CD4-positive, alpha-beta T cell treated with Interleukin-4 for 4 hours (primary cell): ENCODE data around the gene CACTIN.
"Not testable (repeated sequence)": the region's sequence is repeated elsewhere in the genome, so short reads cannot be mapped to it uniquely, and the experiment has no call there.

Experiments used
- DNase-seq: peaks from one replicate; pipeline ENCODE4 v3.0.0-alpha.2; 2020

The CACTIN gene

DNA sequence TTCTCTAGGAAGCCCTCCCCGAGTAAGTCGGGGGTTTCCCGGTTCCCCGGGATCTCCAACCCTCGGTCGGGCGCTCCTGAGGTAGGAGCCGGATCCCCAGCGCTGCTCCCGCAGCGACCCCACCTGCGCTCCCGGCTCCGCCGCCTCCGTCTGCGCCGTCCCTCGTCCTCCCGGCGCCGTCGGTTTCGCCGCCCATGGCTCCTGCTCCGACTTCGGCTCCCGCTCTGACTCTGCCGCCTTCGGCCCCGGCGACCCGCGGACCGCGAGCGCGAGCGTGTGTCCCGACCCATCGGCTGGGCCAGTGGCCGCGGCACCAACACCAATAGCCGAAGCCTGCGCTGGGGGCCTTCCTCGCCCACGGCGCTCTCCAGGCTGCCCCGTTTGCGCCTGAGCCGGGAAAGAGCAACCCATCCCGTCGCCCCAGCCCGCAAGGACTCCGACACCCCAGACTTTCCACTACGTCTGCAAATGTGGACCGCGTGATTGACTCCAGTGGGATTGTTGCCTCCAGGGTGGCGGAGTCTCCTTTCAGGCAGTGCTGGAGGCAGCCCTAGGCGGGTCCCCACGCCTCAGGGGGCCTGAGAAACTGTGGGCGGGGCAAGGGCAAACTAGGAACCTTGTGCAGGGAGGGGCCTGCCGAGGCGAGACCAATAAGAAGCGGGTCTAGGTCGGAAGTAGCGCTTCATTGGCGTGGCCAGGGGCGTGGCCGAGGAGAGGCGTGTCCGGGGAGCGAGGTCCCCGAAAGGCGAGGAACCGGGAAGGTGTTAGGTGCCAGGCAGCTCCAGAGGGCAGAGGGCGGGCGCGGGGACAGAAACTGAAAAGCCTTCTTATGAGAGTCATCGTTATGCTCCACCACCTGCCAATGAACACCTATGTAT is at the start of gene CACTIN:
CACTIN (minus strand) TSS at position 318 of the 878 bp plus-strand sequence; CDS start at position 290, 28 bp downstream.
- DNase-seq, result peak; percentile 98

GRCh38 chr19:3674784-3675543 is 48.4 kb upstream of the CACTIN start:
- DNase-seq, result no peak

GRCh38 chr19:3673506-3674439 is 47.2 kb upstream of the CACTIN start:
- no peak for DNase-seq

DNA sequence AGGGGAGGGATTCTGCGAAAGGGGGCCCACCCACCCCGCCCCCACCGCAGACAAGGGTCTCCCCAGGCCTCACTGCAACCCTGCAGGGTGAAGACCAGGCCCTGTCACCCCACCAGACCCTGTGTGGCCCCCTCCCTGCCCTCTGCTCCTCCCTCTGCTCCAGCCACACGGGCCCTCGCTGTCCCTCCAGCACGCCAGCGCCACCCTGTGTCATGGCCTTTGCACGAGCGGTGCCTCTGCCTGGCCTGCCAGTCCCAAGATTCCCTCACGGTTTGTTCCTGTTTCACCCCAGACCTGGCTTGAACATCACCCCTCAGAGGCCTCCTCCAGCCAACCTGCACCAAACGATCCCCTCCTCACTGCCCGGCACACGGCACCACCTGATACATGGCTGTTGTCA is 46.4 kb upstream of the CACTIN start:
- DNase-seq, result no peak

DNA sequence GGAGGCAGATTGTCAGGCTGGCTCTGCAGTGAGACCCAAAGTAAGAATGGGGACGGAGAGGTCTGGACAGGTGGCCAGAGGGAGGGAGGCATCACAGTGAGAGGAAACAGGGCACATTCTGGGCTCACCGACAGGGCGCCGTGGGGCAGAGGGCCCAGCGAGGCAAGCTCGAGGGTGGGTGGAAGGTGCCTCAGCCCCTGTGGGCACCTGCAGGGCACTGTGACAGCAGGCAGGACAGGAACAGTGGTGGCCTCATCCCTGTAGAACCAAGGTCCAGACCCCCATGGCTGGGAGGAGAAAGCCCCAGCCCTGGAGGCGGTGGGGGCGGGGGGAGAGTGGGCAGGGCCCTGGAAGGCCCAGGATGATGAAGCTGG is 46.0 kb upstream of the CACTIN start:
- DNase-seq, result no peak

GRCh38 chr19:3671680-3672574 is 45.3 kb upstream of the CACTIN start:
- DNase-seq, result peak; percentile 26

GRCh38 chr19:3670796-3671679 is 44.4 kb upstream of the CACTIN start:
- DNase-seq, result peak; percentile 18

DNA sequence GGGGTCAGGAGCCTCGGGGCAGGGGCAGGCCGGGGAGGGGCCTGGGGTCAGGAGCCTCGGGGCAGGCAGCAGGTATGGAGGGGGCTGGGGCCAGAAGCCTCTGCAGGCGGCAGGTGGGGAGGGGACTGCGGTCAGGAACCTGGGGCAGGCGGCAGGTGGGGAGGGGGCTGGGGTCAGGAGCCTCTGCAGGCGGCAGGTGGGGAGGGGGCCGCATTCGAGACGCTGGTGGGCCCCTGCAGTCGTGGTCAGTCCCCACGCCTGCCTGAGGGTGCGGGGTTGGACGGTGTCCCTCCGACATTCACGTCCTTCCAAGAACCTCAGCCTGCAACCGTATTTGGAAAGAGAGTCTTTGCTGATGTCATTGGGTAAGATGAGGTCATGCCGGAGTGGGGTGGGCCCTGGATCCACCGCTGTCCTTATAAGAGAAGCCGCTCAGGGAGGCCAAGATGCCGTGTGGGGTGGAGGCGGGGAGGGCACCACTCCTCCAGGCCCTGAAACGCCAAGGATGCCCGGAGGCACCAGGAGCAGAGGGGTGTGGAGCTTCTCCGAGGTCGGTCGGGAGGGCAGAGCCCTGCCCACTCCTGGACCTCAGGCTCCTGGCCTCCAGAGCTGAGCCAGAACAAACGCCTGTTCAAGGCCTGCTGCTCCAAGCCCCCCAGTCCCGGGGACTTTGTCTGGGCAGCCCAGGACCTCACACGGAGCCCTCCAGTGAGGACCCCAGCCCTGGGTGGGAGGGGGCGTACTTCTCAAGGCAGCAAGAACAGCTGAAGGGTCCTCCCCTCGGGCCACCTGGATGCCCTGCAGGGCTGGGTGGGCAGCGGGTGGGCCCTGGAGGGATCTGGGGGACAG is 43.6 kb upstream of the CACTIN start:
- DNase-seq, result no peak

GRCh38 chr19:3669082-3669946 is 42.7 kb upstream of the CACTIN start:
- DNase-seq, result no peak

DNA sequence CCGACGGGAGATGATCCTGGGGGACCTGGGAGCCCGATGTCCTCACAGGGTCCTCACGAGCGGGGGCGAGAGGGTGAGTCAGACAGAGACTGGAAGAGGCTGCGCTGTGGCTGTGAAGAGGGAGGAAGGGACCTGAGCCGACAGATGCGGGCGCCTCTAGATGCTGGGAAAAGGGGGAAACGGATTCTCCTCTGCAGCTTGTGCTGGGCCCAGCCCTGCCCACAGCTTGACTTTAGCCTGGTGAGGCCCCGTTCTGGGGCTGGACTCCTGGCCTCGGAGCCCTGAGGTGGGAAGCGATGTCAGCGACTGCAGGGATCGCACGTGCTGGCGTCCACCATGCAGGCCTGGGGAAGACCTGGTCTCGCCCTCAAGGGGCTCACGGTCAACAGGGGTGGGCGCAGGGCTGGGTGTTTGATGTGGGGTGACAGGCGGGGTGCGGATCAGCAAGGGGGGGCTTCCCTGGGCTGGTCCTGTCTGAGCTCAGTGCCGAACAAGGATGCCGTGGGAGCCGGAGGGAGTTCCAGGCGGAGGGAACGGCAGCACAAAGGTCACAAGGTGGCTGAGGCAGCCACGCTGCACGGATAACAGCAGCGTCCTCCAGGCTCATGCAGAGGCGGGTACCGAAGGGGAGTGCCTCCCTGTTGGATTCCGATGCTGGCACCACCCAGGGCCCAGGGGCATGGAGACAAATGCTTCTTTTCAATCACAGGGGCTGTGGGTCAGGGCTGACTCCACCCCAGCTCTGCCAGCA is 41.9 kb upstream of the CACTIN start:
- no peak for DNase-seq

DNA sequence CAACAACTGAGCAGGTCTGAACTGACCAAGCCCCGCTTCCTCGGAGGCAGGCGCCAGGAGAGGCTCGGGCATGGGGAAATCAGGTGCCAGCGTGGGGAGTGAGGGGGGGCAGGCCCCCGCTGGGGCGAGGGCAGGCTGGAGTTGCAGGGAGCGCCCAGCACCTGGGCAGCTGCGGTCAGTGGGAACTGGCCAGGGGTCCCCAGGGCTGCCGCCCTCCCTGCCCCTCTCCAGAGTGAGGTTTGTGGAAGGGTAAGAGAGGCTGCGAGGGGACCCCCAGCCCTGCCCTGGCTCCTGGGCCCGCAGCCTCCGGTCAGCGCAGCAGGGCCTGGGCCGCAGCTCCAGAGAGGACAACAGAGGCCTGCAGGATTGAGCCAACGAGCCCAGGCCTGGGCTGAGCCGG is 41.2 kb upstream of the CACTIN start:
- no peak for DNase-seq

DNA sequence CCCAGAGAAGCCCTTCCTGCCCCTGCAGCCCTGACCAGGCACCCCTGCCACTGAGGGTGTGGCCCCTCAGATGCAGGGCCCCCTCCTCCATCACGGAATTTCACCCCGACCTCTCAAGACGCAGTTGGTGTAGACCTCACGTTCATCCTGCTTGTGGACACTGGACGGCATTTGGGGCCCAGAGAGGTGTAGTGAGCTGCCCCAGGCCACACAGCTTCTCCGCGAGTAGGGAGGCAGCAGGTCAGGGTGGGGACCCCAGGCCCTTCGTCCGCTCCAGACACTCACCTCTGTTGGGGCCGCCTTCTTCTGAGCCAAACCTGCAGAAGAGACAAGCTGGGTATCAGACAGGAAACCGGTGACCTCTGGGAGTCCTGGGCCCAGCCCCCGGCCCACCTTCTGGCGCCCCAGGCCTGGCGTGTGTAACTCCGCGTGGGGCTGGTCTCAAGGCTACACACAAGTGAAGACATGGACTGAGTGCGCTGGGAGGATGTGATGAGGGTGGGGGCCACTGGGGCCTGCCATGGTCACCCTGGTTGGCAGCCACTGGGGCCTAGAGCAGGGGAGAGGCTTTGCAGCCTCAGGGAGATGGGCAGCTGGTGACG is 40.5 kb upstream of the CACTIN start:
- DNase-seq, result no peak

GRCh38 chr19:3666545-3666856 is 39.9 kb upstream of the CACTIN start:
- DNase-seq, result not testable (repeated sequence)

- peak; percentile 62 for DNase-seq
Observed at GRCh38 chr19:3665681-3666544, 39.3 kb upstream of the CACTIN start.

DNA sequence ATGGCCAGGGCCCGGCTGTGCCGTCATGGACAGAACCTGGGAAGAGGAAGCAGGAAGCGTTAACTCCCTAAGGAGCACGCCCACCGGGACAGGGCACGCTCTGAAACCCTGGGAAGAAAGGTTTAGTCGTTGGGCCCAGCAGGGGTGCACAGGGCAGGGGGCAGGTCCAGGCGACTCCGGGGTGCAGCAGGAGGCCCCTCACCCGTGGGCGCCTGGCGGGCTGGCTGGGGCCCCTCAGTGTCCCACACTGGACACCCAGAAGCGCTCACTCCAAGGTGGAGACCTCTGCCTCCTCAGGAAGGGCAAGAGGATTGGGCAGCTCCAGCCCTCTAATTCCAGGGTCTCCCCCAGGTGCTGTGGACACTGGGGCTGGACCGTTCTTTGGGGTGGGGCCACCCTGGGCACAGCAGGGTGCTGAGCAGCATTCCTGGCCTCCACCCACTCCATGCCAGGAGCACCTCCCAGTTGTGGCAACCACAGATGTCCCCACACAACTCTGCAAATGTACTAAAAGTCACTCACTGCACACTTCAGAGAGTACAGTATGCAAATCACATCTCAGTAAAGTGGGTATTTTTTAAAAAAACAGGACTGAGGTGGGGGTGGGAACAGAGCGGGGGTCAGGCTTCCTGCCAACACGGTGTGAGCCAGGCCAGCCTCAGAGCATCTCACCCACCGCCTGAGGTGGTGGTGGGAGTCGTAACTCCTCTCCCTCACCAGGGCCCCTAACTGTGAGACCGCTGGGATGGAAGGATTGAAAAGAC is 38.5 kb upstream of the CACTIN start:
- DNase-seq, result no peak

- no peak for DNase-seq
Observed at GRCh38 chr19:3663838-3664237, 37.2 kb upstream of the CACTIN start.
